ENCODE results near the gene SGSM1.

The SGSM1 gene

DNA sequence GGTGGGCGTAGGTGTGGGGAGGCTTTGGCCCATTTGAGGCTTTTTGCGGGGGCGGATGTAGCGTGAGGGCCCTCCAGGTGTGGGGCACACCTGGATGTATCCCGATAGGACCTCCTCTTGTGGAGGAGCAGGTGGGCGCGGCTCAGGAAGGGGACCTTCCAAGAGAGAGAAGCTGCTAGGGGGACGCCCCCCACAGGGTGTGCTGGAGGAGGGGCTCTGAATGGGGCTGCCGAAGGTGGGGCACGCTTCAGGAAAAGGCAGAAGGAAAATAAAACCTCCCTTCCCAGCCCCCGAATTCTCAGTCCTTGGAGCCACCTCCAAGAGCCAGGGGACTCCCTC, 621 bp downstream of the SGSM1 start:
- no peak for DNase-seq (ENCODE audit: low read depth in 2 of 2)

DNA sequence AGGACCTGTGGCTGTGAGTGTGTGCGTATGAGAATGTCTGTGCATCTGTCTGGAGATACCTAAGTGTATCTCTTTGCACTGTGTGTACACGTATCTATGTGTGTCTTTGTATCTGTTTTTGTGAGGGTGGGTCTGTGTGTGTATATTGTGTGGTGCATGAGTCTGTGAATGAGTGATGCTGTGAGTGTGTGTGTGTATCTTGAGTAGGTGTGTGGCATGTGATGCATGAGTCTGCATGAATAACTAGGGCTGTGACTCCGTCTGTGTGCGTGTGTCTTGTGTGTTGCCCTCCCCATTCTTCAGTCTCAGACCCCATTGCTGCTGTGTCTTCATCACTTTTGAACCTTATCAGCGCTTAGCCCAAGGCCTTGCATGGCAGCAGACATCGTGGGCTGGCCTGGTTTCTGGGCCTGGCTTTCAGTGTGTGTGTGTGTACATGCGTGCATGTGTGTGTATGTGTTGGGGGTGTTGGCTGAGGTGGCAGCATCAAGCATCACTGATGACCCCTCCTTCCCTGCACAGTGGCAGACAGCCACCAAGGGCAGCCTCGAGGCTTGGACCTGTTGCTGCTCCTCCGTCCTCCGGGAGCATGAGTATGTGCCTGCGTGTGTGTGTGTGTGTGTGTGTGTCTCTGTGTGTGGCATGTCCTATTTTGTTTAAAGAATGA, 1.4 kb downstream of the SGSM1 start:
- DNase-seq (ENCODE audit: low read depth in 2 of 2), result no peak

DNA sequence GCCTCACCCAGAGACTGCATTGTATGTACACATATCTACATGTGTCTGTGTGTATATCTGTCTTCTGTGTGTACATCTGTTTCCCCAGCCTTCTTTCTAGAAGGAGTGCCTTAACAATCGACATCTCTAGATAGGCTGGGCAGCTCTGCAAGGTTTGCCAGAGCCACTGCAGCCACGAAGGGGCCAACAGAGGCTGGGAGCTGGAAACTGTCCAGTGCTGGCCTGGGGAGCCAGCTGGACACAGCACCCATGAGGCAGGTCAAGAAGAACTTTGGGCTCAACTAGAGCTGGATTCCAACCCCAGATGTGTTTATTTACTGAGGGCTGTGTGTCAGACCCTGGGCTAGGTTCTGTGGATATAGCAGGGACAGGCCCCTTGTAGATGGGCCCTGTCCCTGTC, 3.3 kb downstream of the SGSM1 start:
- no peak for DNase-seq (ENCODE audit: low read depth in 2 of 2)

DNA sequence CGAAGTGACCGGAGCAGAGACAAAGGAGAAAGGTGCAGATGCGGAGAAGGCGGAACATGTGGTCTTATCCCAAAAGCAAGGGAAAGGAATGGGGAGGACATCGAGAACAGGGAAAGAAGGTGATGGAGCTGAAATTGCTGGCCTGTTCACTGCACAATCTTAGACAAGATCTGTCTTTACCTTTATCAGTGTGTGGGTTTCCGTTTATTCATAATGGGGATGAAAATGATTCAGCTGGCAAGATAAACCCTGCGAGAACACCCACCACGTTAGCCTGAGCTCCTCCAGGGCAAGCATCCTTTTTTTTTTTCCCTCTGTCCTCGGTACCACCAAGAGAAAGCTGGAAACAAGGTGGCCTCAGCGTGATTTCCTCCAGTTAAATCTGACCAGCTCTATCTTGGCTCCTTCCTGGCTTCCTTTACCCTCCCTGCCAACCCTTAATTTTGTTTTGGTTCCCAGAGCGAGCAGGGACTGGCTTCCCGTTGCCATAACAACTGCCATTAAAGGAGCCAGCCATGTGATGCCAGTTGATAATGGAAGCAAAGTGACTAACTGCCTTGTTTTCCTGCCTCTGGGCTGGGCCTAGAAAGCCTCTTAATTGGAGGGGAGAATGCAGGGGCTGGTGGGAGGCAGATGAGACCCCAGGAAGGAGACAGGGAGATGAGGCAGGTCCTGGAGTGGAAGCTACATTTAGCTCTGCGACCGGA, 4.2 kb downstream of the SGSM1 start:
- DNase-seq (ENCODE audit: low read depth in 2 of 2), result peak in 1 of 2 donors; percentile 4

- DNase-seq (ENCODE audit: low read depth in 2 of 2), result no peak
These were observed 7.2 kb downstream of the SGSM1 start for GRCh38 chr22:24812950-24813775.

- DNase-seq (ENCODE audit: low read depth in 2 of 2), result no peak
These were observed 8.1 kb downstream of the SGSM1 start for GRCh38 chr22:24813861-24814770.

DNA sequence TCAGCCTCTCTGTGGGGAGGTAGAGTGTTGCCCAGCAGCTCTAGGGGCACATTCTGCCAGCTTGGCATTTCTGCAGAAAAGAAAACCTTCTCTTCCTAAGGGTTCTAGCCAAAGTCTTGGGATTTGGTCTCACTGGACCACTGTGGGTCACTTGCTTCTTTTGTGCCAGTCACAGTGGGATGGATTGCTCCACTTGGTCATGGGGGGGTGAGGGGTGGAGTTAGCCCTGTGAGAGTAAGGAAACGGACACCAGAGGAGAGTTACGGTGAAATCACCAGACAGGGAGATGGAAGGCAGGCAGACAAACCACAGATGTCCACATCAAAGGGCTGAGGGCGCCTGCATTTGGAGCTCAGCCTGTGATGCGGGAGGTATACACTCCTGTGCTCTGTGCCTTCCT, 10.8 kb downstream of the SGSM1 start:
- no peak for DNase-seq (ENCODE audit: low read depth in 2 of 2)

GRCh38 chr22:24819487-24819886, 13.5 kb downstream of the SGSM1 start:
- DNase-seq (ENCODE audit: low read depth in 2 of 2), result no peak

DNA sequence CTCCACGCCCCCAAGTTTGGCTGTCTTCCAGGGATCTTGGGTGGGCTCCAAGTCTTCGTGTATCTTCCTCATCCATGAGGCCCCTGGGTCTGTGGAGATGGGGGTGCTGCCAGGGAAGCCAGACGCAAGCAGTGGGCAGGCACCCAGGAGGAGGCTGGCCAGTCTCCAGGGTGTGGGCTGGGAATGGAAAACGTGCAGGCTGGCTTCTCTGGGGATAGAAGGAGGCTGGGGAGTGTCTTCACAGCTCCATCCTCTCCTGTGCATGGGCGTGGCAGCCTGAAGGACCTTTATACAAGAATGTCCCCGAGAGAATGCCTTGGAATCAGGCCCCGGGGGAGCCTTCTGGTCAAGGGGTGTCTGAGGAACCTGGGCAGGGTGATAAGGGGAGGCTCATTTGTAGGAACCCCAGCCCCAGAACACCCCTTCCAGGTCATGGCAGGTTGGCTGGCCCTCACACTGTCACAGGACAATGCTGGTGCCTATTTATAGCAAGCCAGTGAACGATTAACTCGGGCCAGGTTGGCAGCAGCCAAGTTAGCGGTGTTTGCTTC, 14.0 kb downstream of the SGSM1 start:
- no peak for DNase-seq (ENCODE audit: low read depth in 2 of 2)

- DNase-seq (ENCODE audit: low read depth in 2 of 2), result no peak
These were observed 16.5 kb downstream of the SGSM1 start for GRCh38 chr22:24822471-24822870.

DNA sequence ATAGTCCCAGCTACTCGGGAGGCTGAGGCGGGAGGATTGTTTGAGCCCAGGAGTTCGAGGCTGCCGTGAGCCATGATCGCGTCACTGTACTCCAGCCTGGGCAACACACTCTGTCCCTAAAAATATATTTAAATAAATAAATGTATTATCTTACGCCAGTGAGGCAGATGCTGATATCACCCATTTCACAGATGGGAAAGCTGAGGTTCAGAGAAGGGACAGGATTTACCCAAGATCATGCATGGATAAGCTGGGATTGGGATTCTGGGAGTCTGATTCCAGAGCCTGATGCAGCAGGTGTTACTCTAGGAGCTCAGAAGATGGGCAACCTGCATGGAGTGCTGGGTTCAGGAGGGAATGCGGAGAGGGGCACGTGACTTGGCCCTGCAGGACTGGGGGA, 17.8 kb downstream of the SGSM1 start:
- no peak for DNase-seq (ENCODE audit: low read depth in 2 of 2)

DNA sequence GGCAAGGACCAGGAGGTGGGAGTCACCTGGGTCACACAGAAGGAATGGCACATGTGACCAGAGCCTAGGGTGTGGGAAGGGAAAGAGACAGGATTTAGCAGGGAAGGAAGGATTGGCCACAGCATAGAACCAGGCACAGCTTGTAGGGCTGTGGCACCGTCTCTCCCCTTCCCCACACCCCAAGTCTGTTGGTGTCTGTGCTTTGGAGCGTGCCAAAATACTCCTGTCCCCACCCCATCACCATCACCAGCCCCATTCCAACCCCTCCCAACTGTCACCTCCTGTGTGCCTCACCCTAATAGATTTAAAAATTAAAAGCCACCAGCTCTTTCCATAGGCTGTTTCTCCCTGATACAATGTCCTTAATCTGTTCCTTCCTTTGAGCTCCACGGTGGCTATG, 18.2 kb downstream of the SGSM1 start:
- DNase-seq (ENCODE audit: low read depth in 2 of 2), result no peak

DNA sequence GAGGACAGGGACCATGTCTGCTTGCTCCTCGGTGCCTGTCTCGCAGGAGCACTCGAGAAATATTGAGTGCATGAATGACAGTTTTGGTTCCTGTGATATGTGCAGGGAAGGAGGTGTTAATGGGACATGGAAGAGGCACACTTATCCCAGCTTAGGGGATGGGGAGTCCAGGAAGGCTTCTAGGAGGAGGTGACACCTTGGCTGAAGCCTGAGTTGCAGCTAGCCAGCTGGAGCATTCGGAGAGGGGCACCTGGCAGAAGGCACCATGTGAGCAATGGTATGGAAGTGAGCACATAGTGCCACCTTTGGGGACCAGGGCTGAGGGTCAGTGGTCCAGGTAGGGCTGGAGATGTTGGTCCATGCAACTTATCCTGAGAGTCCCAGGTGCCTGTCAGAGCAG, 18.9 kb downstream of the SGSM1 start:
- no peak for DNase-seq (ENCODE audit: low read depth in 2 of 2)

GRCh38 chr22:24826710-24827285, 20.8 kb downstream of the SGSM1 start:
- no peak for DNase-seq (ENCODE audit: low read depth in 2 of 2)

DNA sequence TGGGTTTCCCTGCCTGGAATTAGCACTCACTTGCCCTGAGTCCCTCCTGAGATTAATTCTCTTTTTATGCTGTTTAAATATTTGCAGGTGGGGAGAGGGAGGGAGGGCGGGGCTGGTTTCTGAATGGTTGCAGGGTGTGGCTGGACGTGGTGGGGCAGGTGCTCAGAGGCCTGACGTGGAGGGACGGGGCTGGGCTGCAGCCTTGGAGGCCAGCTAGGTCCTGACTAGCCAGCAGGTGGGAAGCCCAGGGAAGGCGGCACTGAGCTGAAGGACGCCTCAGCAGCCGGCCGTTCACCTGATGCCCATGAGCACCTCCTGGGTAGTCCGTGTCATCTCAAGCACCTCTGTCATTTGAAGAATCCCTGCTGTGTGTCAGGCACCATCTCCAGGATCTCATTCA, 21.3 kb downstream of the SGSM1 start:
- no peak for DNase-seq (ENCODE audit: low read depth in 2 of 2)

- no peak for DNase-seq (ENCODE audit: low read depth in 2 of 2)
These were observed 24.4 kb downstream of the SGSM1 start for GRCh38 chr22:24830205-24830979.

GRCh38 chr22:24831687-24832086, 25.7 kb downstream of the SGSM1 start:
- no peak for DNase-seq (ENCODE audit: low read depth in 2 of 2)

DNA sequence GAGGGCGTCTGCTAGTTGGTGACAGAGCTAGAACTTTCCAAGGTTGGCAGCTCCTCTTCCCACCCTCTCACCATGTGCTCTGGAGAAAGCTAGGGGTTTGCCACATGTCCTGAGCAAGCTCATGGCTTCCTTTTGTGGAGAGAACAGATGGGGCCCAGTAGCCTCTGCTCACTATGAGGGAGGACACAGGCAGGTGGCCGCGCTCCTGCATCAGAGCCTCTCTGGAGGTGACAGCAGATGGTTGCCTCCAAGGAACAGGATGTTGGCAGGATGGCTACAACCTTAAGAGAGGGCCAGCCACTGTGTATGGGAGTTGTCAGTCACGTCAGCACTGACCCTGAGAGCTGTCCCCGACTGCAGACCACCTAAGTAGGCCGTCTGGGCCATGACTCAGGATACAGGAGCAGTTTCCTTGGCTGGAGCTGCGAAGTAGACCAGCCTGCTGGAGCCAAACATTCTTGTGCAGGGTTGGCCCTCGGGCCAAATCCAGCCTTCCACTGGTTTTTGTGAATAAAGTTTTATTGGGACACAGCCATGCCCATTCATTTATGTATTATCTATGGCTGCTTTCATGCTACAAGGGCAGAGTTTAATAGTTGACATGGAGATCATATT, 28.0 kb downstream of the SGSM1 start:
- DNase-seq (ENCODE audit: low read depth in 2 of 2), result no peak

- DNase-seq (ENCODE audit: low read depth in 2 of 2), result no peak
These were observed 29.0 kb downstream of the SGSM1 start for GRCh38 chr22:24834845-24835570.

Data from stimulated activated CD8-positive, alpha-beta memory T cell treated with anti-CD3 and anti-CD28 coated beads, Interleukin-15, amount 100 ng/mL, for 48 hours (primary cell).